Esophagus squamous epithelium (tissue), 4 donors: ENCODE measurements around the gene HPSE2.

Experiments
- CTCF ChIP-seq, 6 experiments: fragments of 450-650 bp in 4 of 6; fragments of 200-600 bp in 2 of 6; sonication (generic) in 2 of 6; IDR thresholded peaks; one replicate each; pipeline ENCODE4 v1.5.1; 2016 to 2019; ENCODE audit warnings: antibody characterized with exemption in 6 of 6, mild to moderate bottlenecking in 4 of 6, moderate library complexity in 4 of 6
- POLR2A ChIP-seq, 4 donors: fragments of 450-650 bp; IDR thresholded peaks; one replicate each; pipeline ENCODE4 v1.6.1; 2017; ENCODE audit warnings: antibody characterized with exemption in 4 of 4, mild to moderate bottlenecking in 4 of 4, moderate library complexity in 3 of 4

GRCh38 chr10:98461500-98461842, 774.2 kb downstream of the HPSE2 start:
- TF ChIP-seq CTCF (IDR thresholded peaks at IDR 0.05) (no peak), POLR2A (IDR thresholded peaks at IDR 0.05) (no peak)
